GM21786 (cell line): ENCODE results near the gene NME7.
"Not testable (repeated sequence)": the region's sequence is repeated elsewhere in the genome, so short reads cannot be mapped to it uniquely, and the experiment has no call there.

Experiments
- ATAC-seq: cut with Tn5 transposase; IDR thresholded peaks from one replicate; pipeline ENCODE4 v1.9.1; 2021; ENCODE audit not compliant: unreplicated experiment

The NME7 gene

DNA sequence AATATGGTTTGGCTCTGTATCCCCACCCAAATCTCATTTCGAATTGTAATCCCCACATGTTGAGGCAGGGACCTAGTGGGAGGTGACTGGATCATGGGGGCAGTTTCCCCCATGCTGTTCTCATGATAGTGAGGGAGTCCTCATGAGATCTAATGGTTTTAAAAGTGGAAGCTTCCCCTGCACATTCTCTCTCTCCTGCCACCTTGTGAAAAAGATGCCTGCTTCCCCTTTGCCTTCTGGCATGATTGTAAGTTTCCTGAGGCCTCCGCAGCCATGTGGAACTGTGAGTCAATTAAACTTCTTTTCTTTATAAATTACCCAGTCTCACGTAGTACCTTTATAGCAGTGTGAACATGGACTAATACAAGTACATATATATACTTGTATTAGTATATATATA is 25.5 kb downstream of the NME7 start:
- not testable (repeated sequence) for ATAC-seq

- no peak for ATAC-seq
Measured at GRCh38 chr1:169340882-169341281, 26.7 kb downstream of the NME7 start.

- no peak for ATAC-seq
Measured at GRCh38 chr1:169339773-169340172, 27.8 kb downstream of the NME7 start.

GRCh38 chr1:169338617-169339016 is 29.0 kb downstream of the NME7 start:
- no peak for ATAC-seq

GRCh38 chr1:169336947-169337715 is 30.5 kb downstream of the NME7 start:
- not testable (repeated sequence) for ATAC-seq

DNA sequence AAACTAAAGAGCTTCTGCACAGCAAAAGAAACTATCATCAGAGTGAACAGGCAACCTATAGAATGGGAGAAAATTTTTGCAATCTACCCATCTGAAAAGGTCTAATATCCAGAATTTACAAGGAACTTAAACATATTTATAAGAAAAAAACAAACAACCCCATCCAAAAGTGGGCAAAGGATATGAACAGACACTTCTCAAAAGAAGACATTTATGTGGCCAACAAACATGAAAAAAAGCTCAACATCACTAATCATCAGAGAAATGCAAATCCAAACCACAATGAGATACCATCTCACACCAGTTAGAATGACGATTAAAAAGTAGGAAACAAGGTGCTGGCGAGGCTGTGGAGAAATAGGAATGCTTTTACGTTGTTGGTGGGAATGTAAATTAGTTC is 32.9 kb downstream of the NME7 start:
- not testable (repeated sequence) for ATAC-seq

DNA sequence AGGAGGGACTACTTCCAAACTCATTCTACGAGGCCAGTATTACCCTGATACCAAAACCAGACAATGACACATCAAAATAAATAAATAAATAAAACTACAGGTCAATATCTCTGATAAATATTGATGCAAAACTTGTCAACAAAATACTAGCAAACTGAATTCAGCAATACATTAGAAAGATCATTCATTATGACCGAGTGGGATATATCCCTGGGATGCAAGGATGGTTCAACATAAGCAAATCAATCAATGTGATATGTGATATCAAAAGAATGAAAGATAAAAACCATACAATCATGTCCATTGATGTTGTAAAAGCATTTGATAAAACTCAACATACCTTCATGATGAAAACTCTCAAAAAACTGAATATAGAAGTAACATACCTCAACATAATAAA is 36.7 kb downstream of the NME7 start:
- no peak for ATAC-seq

- ATAC-seq, result no peak
Measured at GRCh38 chr1:169329383-169329782, 38.2 kb downstream of the NME7 start.

DNA sequence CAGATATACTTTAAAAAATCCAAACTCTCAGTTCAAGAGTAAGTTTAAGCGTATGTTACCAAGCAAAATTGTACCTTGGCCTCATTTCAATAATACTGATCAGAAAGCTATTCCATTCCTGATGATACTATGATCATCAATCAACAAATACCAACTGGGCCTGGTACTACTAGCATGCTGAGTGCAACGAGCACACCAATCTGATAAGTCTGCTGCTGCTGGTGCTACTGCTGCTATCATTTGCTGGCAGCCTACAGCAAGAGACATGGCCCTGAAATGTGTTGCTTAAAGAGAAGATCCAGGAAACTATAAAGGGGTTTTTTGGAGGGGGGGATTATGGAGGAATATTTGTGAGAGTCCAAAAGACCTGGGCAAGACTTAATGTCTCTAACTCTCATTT is 39.7 kb downstream of the NME7 start:
- no peak for ATAC-seq

- peak; percentile 98 for ATAC-seq
Measured at GRCh38 chr1:169326956-169327268, 40.7 kb downstream of the NME7 start.

DNA sequence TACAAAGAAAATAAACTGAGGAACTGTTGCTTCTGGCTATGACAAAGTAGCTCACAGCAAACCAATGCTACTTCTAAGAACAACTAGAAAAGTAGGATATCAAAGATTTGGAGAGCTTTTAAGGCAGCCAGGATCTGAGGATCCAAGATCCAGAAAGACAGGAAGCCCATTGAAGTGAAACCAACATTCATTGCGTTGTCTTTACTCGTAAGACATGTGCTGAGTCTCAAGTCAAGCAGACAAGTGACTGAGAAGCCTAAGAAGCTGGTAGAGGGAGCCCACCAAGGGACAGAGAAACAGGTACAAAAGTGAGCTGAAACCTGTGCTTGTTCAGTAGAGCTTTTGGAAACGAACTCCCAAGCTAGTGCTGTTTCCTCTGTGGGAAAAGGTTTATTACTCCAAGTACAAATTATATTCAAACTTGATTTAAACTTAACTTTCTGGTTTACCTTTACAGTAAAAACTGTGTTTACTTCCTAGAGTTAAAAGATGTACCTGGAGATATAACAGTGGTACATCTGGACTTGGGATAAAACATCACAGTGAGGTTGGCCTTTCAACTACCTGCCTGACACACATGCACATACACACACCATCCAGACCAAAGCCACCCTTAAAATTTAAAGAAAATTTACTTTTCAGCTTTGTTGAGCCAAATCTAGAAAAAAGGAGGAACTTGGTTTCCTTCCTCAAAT is 41.2 kb downstream of the NME7 start:
- ATAC-seq, result peak; percentile 29

DNA sequence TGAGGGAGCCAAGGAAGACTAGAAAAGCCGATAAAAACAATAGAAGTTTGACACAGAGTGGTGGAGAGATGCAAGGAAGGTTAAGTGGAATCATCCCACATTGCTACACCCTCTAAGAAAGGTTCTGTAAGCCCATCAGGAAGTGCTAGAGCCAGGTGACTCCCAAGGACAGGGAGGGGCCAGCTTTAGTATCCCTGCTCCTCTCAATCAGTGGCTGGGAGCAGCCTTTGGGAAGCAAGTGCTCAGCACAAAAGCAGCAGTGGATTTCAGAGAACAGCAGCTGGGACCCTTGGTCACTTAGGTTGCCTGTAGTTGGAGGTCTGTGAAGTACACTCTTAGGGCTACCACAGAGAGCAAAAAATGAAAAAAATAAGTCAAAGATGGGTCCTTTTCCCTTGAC is 42.5 kb downstream of the NME7 start:
- ATAC-seq, result no peak

DNA sequence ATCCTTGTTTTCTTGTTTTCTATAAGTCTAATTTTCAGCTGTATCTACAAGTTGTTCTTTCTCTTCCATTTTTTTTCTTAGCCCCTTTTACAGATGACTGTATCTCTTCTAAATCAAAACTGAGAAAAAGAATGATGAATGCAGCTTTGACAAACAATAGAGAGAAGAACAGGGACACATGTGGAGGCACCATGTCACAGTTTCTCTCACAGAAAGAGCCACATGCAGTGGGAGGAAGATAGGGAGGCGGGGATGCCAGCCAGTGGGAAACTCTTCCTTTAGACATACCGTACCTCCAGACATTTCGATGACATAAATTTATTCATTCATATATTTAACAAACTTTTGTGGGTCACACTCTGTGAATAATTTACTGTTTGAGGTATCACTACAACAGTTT is 45.5 kb downstream of the NME7 start:
- ATAC-seq, result no peak

- no peak for ATAC-seq
Measured at GRCh38 chr1:169321539-169321938, 46.1 kb downstream of the NME7 start.

DNA sequence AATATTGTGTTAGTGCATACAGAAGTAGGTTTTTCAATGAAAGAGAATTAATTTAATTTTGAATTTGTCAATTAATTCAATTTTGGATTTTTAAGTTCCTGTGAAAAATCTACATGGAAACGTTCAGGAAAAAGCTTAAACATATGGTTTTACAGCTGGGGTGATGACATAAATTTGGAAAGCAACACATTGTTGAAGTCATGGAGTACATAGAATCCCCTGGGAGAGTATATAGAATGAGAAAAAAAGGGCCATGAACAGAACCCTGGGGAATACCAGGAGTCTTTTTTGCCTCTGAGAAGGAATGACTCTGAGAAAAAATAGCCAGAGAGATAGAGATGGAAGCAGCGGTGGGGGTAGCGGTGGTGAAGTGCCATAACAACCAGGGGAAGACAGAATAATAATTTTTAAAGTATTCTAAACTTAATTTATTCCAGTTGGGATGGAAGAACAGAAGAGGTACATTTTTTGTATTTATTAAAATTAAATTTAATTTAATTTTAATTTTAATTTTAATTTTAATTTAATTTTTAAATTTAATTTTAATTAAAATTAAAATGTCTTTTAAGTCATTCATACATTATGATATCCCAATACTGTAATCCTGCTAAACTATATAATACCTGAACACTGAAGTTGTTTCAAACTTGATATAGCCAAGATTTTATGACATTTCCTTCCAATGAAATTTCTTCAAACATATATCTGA is 48.9 kb downstream of the NME7 start:
- no peak for ATAC-seq

DNA sequence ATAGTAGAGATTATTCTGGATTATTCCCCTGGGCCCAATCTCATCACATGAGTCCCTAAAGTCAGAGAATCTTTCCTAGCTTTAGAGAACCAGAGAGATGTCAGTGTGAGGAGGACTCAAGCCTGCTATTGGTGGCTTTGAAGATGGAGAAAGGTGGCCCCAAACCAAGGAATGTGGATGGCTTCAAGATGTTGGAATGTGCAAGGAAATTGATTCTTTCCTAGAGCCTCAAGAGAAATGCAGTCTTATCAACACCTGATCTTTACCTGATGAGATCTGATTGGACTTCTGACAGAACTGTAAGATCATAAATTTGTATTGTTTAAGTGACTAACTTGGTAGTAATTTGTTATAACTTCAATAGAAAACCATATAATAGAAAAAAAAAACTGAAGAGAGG is 51.0 kb downstream of the NME7 start:
- no peak for ATAC-seq

DNA sequence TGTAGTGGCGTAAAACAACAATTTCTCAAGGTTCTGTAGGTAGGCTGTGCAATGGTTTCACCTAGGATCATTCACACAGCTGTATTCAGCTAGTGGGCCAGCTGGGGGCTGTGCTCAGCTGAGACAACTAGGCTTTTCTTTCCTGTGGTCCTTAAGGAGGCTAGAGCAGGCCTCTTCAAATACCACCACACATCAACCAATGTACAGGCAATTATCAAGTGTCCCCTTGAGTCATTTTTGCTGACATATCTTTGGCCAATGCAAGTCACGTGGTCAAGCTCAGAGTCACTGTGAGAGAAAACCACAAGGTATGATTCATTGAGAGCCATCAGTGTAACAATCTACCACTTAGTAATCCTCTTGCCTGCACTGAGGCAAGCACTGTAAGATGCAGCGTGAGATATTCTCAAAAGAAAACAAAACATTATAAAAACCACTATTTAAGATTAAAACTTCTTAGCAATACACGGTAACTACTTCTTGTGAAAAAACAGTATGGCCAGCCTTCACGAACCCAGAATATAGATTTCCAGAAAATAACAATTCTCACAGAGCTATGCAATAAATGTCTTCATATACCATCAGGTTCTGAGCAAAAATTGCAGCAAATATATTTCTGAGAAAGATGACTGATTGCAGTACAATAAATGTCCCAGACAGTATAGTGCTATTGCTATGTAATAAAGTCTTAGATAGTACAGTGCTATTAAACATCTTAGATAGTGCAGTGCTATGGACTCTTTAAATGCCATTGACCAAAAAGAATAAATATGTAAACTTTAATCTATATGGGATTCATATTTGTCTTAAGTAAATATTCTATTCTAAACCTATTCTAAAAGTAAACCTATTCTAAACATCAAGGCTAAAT is 55.3 kb downstream of the NME7 start:
- ATAC-seq, result no peak

GRCh38 chr1:169309178-169310166 is 58.1 kb downstream of the NME7 start:
- ATAC-seq, result peak; percentile 62

DNA sequence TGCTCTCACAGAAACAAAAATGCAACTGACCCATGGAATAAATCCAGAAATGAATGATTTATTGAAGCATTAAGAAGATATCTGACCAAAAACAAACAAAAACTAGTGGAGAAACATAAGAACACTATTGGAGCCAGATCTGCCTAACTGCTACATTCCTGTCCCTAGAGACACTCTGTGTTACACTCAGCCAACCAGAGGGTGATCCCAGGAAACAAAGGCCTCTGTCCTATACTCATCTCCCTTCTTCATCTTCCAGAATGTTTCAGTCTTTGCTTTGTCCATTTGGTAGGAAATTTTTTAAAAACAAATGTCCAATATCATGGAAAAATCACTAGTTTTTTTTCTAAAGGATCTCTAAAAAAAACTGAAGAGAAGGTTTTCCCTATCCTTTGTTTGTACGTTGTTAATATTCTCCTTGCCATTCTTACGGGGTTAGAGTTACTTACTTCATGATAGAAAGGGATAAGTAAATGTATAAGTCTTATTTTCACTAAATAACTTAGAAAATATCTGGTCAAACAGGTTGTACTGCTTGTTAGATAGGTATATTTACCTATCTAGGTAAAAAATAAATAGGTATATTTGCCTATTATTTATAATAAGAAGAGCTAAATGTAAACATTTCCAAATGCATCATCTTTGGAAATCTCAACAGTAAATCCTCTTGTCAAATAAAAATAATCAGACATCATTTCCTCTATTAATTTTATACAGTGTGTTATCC is 59.1 kb downstream of the NME7 start:
- no peak for ATAC-seq
